Thoracic aorta endothelial cell (primary cell): Measurements from ENCODE around the gene PLSCR4. TPM values are rescaled to one million over a fixed set of nuclear protein-coding genes. Genes with fewer than 3 reads are reported as not detected.

Source experiments
- total RNA-seq: library from RNA; depleted of rRNA; stranded (reverse); fragments of >200 nt; gene quantifications from 2 replicates; pipeline ENCODE4 v1.2.3, GENCODE V29; 2012

Gene PLSCR4
- 63.7 and 129 TPM in 2 replicates for total RNA-seq

DNA sequence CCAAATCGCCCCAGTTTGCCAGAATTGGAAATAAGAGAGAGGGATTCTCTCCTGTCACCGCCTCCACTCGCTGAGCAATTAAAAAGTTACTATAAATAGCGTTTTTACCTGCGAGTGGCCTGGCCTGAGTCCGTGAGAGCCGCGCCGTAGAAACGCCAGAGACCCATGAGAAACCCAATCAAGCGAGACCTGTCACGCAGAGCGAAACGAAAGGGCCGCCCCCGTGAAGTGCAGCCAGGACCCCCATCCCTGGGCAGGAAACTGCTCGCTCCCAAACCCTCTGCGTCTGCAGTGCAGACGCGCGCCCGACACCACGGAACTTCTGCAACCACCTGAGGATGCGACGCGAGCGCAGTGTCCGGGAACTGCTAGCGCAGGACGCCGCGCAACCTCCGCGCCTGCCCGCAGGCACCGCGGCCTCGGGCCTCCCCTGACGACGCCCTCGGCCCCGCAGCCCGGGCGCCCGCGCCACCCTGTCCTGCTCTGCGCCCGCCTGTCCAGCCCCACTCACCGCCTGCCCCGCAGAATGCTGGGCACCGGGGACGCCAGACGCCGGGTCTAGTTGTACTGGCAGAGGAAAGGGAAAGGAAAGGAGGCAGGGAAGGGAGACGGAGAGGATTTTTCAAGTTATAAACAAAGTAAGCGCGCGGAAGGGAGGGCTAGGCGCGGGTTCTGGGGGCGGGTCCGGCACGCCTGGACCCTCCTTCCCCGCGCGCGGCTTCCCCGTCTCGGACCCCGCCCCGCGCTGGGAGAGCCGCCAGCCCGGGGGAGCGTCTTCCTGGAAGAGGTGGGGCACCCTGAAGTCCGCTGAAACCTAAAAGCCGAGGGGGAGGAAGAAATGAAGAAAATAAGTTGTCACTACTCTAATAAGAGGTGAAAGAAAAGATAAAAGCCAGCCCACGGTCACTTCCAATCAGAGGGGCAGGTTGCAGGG is at the start of gene PLSCR4:
Gene PLSCR4, minus strand, starts transcription at position 657 of the 934 bp plus-strand sequence. CDS start 29,034 bp downstream, outside the sequence.

DNA sequence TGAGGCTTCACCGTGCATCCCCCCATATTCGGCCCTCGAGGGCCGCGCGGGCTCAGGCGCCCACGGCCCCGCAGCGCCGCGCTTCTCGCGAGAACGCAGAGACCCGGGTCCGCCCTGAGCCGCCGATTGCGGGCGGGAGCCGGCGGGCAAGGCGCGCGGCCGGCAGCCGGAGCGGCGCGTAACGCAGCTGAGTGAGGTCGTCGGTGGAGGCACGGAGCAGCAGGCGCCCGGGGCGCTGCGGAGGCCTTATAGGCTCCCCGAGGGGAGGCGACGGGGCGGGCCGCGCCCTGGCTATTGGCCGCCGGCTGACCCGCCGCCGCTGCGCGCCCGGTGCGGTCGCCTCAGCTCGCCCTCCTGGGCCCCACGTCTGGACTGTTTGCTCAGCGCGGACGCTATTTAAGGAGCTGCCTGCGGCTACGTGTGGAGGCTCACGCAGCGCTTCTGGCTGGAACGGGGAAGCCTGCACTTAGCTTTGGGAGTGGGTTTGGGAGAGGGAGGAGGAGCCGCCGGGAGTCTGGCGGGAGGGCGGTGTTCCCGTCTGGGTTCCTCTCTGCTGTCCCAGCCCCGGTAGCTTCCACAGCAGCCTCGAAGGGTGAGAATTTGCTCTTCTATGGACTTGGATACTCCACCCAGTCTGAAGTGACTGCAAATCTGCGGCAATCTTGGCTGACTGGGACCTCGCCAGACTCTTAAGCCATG is 89.8 kb downstream of the PLSCR4 start, which contains the start of gene PLOD2:
Gene PLOD2, minus strand, starts transcription at position 221 of the 699 bp plus-strand sequence. Its CDS starts 195 bp downstream, at position 26.

Other genes with a start within 250 kb of the PLSCR4 start
- gene PLOD2, start 89.9 kb downstream of the PLSCR4 start, total RNA-seq: 335 and 431 TPM in 2 replicates
- not detected in 2 replicates for gene PLSCR2, start 218.5 kb upstream of the PLSCR4 start, total RNA-seq